ENCODE data around the gene LUZP2.

Gene LUZP2

GRCh38 chr11:25094085-25094802, 597.4 kb downstream of the LUZP2 start:
- DNase-seq (ENCODE audit: low spot score), result no peak
- TF ChIP-seq CTCF (IDR thresholded peaks at IDR 0.05; ENCODE audit: borderline replicate concordance, control extremely low read depth, extremely low read depth, insufficient read depth, missing control alignments), result no peak
- in situ Hi-C loops (cut with MboI; ENCODE audit: low sequenced_read_pairs, unreplicated experiment), result no loop called here

GRCh38 chr11:25119416-25119815, 622.6 kb downstream of the LUZP2 start:
- no peak for TF ChIP-seq CTCF (IDR thresholded peaks at IDR 0.05; ENCODE audit: borderline replicate concordance, control extremely low read depth, extremely low read depth, insufficient read depth, missing control alignments)
- DNase-seq (ENCODE audit: low spot score), result no peak
- in situ Hi-C loops (cut with MboI; ENCODE audit: low sequenced_read_pairs, unreplicated experiment), result no loop called here

Data from GM13976 (cell line).